A549 treated with AZD9567 at 1 μM for 4 hours (cell line): Measurements from ENCODE around the gene PTHLH. TPM values are rescaled to one million over a fixed set of nuclear protein-coding genes. Genes with fewer than 3 reads are reported as not detected.

ENCODE experiments used
- total RNA-seq: library from RNA; stranded (reverse); fragments of 200-300 nt; extraction: Qiagen RNA extraction; gene quantifications from 5 replicates; pipeline ENCODE4 v1.2.3, GENCODE V29; 2022; ENCODE audit not compliant: insufficient read depth

PTHLH gene
- total RNA-seq, result 10.6 to 12.9 TPM (median 12.7 TPM) in 5 replicates

DNA sequence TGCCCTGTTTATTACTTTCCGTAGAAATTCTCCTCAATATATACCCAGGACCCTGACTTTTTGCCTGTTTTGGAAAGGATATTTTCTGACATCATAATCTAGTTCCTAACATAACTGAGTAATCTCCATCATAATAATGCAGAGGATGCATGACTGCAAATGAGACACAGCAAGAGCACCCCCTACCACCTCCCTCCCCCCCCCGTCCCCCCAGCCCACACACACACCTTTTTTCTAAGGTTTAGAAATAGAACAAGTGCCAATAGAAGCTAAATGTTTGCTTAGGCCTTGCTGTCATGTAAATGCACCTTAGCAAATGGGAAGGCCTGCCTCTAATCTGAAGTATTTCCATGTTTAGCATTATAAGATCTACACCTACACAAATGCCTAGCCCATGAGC lies at the start of gene PTHLH:
PTHLH (minus strand) TSS at position 13 of the 400 bp plus-strand sequence. CDS start 3,239 bp downstream, outside the sequence.

Other genes with a start within 250 kb of the PTHLH start
- 14.1 to 20.6 TPM (median 20.0 TPM) in 5 replicates for gene KLHL42, start 192.5 kb downstream of the PTHLH start, total RNA-seq
- gene MANSC4, start 192.5 kb downstream of the PTHLH start, total RNA-seq, result not detected in 5 replicates
- 16.7 to 21.1 TPM (median 18.1 TPM) in 5 replicates for gene CCDC91, start 217.7 kb upstream of the PTHLH start, total RNA-seq